Medulla oblongata (tissue), 1 donor: Measurements from ENCODE around the gene POLR2L.

ENCODE experiments used
- DNase-seq: peaks from one replicate; pipeline ENCODE4 v3.0.0-alpha.2; 2015; ENCODE audit errors: extremely low spot score

The POLR2L gene

DNA sequence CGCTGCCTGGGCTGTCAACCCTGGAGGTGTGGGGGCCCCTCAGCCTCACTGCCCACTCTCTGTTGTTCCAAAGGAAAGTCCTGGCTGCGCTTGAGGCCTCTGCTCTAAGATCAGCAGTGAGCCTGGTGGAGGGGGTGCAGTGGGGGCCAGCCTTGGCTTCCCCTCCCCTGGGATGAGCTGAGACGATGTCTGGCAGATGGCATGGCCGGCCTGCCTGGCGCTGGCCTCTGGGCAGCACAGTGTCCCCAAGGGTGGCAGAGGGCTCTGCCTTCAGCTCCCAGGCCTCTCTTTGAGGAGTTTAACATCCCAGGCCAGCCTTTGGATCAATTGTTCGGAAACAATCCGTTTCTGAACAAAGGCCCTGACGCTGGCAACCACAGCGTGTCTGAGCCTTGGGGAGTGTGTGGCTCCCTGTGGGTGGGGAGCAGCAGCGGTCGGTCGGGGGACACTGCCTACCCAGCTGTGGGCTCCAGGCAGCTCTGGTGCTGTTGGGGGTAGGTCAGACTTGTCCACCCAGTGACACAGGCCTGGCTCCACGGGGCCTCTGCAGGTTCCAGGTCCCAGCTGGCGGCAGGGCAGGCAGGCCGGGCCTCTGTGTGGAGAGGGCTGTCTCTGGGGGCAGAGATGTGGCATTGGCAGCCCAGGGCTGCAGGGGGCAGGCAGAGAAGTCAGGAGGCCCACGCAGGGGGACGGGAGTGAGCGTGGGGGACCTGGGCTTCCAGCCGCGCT, 12.4 kb upstream of the POLR2L start:
- DNase-seq = no peak

DNA sequence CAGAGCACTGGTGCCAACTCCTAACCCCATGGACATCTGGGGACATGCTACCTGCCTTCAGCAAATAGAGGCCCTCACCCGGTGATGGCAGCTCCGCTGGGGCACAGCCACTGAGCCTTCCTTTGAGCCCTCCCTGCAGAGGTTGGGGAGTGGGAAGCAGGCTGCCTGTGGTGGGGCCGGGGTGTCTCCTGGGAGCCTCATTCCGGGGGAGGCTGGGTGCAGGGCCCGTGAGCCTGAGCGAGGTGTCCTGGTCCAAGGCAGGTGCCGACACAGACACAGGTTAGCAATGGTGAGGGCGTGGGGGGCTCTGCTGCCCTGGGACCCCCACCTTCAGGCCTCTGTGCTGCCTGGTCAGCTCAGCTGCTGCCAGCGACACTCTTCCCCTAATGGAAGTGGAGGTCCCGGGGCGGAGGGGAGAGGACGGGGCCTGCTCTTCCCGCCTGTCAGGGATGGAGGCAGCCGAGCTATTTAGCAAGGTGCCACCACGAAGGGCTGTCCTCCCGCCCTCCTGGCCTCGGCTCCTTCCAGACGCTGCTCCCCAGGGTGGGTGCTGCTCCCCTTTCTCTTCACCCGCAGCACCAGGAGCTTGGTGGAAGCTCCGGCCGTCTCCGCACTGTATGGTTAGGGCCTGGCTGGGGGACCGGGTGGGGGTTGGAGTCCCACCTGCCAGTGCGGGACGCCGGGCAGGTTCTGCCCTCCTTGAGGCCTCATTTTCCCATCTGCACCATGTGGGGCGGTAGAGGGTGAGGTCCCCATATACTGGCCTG, 11.5 kb upstream of the POLR2L start:
- no peak for DNase-seq

DNA sequence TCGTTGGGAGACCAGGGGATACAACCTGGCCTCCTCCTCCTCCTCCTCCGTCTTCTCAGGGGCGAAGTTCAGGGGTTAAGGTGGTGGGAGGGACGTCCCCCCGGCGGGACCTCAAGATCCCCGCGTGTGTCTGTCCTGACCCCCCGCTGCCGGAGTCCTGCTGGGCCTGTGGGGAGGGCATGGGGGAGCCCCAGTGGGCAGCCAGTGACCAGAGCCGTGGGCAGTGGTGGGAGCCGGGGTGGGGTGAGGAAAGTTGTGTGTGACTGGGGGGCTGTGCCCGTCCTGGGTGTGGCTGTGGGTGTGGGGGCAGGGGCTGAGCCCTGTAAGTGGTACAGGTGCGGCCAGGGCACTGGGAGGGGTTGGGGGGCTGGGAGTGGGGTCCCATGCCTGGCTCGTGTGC, 10.4 kb upstream of the POLR2L start:
- DNase-seq = no peak

DNA sequence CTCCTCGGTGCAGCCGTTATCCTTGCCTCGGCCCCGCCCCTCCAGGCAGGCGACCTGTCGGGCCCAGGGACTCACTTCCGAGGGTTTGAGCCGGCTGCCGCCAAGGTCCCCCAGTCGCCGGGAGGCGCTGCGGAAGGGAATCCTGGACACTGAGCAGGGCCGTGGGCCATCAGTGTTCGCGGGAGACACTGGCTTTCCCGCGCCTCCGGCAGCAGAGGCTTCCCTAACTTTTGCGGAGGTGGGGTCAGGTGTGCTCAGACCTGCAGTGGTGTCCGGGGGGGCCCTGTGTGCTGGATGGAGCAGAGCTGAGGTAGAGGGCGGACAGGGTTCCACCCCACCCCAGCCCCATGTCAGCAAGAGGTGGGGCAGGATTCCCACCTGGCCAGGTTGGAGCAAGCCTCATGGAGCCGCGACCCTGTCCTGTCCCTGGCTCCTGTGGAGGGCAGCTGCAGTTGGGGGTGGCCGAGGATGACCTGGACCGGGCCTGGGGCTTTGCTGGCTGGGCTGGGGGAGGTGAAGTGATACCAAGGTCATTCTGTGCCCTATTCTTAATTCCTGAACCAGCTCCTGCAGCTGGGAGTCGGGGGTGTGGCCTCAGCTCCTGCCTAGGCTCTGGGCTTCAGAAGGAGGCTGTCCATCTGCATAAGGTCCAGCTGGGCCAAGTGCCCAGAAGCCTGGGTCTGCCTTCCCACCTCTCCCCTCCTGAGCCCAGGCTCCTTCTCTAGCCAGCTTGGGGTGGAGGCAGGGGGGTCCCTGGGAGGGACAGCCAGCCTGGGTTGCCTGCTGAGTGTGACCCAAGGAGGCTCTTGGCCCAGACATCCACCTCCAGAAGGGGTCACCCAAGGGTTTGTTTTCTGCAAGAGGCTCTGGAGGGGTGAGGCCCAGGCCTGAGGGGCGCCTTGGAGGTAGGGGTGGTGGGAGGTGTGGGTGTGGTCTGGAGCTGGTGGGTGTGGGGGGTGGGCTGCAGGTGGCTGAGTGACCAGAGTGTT, 8.7 kb upstream of the POLR2L start:
- DNase-seq = peak; percentile 53

DNA sequence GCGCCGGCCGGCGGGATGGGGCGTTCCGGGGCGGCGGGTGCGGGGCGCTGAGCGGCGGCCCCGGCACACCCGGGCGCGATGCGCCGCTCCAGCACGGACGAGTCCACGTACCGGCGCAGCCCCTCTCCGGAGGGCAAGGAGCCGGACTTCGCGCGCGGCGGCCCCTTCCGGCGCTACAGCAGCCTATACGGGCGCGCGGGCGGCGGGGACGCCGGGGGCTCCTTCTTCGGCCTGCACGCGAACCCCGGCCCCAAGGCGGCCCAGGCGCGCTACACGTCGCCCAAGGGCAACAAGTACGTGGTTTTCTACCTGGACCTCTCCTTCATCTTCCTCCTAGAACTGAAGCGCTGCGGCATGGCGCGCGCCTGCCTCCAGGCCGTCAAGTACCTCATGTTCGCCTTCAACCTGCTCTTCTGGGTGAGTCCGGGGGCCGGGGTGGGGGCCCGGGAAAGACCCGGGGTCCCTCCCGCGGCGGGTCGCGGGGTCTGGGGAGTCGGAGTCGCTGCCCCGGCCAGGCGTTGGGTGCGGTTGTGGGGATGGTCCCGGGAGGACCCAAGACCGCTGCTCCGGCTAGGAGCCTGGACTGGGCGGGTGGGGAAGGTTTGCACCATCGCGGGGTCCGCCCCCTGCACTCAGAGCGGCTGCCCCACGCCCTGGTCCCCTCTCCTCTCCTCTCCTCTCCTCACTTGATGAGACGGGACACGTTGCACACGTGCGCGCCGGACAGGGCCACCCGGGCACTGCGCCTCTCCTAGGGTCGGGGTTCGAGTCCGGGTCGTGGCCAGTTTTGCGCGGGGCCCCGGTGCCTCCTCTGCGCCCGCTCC, 7.8 kb upstream of the POLR2L start:
- DNase-seq = no peak

DNA sequence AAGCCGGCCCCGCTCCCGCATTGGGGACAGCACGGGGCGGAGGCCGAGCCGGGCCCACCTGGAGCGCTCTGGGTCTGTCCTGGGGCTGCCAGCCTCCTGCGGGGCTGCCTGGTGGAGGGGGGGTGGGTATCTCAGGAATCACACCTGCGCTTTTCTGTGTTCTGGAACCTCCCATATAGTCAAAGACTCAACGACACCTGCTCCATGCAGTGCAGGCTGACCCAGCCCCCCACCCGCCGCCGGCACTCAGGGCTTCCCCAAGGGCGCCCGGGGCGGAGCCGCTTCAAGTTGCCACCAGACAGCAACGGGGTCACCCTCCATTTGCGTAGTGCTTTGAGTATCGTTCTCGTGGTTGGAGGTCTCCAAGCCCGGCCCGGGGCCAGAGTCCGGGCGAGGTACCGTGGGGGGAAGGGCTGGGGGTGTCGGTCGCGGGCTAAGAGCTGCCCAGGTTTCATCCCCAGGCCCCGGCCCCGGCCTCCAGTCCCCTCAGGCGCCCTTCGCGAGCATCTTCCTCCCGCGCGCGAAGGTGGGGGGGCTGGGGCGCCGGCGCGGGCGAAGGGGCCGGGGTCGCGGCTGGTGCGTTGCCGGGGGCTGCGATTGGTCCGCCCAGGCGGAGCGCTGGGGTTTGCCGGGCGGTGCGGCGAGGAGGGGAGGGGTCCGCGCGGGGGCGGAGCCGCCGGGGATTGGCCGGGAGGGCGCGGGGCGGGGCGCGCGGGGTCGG, 6.9 kb upstream of the POLR2L start:
- DNase-seq = no peak

DNA sequence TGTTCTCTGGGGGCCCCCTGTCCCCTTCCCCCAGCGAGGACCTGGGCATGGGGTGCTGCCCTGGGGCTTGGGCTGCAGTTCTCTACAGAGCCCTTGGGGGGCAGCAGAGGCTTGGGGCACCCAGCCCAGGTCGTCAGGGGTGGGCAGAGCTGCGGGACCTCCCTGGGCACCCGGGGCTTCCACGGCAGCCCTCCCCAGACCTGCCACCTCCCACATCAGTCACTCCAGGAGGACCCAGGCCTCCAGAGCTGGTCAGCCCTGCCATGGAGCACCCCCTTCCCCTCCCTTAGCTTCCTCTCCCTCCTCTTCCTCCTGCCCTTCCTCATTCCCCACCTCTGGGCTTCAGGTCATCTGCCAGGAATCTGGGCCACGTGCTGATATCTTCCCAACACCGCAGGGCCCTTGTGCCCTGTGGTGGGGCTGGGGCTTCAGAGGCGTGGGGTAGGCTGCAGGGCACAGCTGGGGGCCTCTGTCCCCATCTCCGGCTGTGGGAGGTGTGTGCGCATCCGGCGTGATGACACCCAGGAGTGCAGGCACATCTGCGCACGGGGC, 6.1 kb upstream of the POLR2L start:
- DNase-seq = peak; percentile 27

DNA sequence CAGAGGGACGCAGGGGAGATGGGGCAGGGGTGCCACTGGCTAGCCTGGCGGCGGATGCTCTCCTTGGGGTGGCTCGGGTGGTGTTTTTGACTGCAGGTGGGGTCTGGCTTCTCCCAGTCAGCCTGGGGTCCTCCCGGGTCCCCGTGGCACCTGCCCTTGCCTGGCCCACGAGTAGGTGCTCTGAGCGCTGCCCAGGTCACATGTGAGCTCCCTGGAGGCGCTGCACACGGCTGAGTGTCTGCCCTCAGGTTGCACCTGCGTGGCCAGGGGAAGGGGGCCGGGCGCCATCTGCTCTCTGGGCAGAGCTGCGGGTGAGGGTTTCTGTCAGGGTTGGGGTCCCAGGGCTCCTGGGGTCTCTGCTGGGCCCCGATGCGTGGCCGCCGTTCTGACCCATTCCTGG, 5.5 kb upstream of the POLR2L start:
- no peak for DNase-seq

DNA sequence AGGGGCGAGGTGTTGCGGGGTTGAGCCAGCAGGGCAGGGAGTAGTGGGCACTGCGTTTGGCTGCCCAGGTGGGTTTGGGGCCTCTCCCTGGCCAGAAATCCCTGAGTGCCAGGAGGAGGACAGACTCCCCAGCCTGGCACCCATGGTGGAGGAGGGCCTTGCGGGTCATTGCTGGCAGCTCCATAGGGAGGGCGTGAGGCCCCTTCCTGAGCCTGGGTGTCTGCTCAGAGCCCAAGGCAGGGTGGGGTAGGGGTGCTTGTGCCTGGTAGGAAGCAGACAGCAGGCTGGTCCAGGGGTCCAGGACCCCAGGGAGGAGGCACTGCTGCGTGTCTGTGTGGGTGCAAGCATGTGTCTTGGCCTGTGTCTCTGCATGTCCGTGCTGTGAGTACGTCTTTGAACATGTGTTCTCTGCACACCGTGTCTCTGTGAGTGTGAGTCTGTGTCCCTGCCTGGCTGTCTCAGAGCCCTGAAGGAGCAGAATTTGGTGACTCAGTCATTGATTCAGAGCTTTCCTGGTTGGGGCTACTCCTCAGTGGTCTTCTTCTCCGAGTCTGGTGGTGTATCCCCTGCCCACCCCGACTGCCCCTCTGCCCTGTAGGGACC, 4.3 kb upstream of the POLR2L start:
- DNase-seq = no peak

DNA sequence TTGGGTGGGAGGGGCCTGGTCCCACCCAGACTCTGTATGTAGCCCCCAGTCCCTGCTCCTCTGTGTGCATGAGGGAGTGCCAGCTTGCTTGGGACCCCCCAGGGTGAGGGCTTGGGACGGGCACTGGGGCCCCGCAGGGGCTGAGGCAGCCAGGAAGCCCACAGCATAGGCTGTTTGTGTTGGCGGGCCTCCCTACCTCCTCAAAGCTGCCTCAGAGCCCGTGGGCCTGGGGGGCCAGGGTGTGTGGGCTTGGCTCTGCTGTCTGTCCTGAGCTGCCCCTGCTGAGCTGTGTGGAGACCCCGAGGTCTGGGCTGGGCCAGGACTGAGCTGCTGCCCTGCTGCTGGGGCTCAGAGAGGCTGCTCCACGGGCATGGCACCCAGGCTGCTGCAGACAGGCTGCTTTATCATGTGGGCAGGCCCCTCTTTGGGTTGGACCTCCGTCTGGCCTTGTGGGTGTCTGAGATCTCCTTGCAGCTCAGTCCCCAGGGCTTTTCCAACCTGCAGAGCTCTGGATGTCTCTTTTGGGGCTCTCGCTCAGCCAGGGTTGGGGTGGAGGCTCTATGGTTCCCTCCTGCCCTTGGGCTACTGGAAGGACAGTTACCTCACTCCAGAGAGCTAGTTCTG, 3.7 kb upstream of the POLR2L start:
- no peak for DNase-seq

DNA sequence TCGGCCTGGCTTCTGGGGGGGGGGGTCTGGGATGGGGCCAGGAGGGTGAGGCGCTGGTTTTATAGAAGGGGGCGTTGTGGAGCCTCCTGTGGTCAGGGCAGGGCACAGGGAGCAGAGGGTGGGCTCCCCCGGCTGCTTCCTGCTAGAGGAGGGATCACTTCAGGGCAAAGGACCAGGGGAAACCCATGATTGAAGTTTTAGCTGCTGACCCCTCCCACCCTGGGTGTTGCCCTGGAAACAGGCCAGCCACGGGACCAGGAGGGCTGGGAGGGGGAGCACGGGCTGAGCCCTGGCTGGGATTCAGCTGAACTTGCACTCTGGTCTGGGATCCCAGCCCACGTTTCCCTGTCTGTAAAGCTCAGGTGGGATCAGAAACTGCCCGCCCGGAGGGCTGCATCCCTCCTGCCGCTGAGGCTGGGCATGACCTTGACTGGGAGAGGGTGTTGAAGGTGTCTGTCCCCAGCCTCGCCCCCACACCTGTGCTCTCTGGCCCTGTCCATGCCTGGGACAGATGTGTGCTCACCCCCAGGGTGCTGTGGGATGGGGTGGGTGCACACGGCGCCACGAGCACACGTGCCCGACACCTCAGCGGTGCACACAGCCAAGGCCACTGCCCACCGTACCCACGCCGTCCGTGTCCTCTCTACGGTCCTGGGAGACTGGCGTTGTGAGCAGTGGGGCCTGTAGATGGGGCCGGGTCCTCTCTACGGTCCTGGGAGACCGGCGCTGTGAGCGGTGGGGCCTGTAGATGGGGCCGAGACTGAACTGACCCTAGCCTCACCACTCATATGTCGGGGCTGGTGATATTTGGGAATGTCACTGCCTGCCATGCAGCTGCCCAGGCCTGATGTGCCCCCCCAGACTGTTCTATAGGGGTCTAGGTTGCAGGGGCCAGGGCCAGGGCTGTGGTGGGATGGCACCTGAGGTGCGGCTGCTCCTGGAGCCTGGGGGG, 2.6 kb upstream of the POLR2L start:
- DNase-seq = peak; percentile 68

DNA sequence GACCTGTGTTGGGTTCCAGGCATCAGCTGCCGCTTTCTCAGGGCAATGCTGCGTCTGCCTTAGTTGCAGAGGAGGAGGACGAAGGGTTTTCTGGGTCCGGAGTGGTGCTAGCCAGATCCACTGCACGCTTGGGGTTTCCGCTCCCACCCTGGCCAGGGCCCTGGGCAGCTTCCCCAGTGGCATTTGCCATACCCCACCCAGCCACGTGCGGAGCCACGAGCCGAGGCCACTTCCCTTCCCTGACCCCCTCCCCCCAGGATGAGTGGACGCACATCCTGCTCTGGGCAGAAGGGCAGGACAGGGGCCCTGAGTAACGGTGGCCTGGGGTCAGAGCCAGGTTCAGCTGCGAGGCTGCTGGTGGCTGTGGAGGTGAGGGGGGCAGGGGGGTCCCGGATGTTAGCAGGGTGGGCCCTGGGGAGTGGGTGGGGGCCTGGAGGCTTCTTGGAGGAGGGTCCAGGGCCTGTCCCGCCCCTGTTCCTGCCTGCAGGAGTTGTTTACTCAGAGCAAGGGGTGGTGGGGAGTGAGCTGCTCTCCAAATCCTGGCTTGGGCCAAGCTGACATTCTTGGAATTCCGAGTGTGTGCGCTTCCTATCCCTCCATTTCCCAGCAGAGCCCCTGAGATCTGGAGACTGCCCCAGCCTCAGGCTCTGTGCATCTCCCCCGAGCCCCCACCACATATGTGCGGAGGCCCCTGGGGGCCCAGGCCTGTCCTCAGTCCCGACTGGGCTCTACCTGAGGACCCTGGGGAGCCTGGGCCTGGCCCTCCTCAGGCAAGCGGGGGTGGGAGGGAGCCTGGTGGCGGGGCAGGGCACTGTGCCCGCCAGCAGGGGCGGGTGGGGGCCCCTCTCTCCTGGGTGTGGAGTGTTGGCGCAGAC, 1.7 kb upstream of the POLR2L start:
- peak; percentile 56 for DNase-seq

DNA sequence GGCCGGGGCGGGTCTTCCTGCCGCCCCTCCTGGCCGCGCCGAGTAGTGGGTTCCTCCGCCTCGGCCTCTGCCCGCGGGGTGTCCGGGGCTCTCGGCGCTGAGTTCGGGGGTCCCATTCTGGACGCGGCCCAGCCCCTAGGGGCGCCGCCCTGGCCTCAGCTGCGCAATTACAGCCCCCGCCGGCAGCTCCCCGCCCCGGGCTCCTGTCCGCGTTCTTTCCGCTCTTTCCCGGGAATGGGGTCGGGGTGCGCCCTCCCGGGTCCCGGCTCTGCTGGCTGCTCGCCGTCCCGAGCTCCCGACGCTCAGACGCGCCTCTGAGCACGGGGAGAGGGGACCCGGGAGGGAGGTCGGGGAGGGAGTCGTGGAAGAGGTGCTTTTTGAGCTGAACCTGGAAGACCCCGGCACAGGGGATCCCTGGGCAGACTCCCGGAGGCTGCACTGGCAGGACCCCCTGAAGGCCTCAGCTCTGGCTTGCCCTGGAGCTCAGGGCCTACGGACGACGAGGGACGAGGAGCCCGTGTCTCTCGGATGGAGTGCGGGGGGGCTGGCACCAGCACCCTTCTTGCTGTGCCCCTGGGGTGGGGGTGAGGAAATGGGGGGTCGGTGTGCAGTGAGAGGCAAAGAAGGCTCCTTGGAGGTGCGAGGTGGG, 881 bp upstream of the POLR2L start:
- DNase-seq = no peak

DNA sequence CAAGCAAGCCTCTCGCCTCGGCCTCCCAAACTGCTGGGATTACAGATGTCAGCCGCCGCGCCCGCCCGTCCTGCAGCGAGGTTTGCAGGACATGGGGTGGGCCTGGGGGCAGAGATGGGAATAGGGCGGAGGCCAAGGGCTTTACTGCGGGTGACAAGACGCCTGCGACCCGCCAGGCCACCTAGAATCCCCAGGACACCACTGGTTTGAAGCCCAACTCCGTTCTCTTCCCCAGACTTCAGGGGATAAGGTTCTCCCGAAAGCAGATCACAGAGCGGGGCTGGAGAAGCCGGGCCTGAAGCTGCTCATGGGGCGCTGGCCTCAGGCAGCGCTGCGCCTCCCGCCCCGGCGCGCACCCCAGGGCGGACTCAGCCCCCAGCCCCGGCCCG, 354 bp downstream of the POLR2L start:
- DNase-seq = no peak

DNA sequence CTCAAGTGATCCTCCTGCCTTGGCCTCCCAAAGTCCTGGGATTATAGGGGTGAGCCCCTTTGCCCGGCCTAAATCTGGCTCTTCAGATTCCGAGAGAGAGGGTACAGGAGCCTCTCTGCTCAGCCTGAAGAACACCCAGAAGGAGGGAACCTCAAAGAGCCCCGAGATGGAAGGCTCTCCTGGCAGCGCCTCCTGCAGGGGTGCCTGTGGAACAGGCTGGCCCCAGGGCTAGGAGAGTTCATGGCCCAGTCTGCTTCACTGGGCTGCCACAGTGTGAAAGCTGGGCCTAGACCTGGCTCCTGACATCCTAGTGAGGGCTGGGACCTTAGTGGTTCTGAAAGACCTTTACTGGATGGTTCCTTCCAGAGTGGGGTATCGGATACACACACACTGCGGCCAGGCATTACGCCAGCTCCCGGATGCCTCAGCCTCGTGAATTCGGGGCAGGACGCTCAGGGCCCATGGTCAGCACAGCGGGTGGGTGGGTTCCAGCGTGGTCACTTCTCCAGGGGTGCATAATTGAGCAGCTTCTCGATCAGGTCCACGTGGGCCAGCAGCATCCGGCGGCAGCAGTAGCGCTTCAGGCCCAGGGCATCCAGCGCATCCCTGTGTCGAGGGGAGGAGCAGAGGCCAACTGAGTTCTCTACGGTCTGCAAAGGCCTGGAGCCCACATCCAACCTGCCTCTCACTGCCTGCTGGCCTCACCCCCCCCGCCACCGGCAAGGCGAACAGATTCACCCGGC, 2.3 kb downstream of the POLR2L start:
- DNase-seq = no peak

DNA sequence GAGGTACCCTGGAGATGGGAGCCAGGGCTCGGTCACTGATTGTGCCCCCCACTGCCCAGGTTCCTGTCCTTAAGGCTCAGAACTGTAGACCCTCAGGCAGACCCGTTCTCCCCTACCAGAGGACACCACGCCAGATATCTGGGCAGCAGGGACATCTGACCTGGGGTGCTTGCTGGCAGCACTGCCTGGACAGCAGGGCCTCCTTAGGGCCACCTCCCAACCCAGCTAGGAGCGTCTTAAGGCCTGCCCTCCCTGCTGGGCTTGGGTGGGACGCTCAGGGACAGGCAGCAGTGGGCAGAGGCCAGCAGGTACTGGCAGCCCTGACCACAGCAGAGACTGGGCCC, 3.1 kb downstream of the POLR2L start:
- no peak for DNase-seq
